GM18951 (cell line): ENCODE measurements around the gene PLB1.

Source experiments
- POLR2A ChIP-seq: IDR thresholded peaks from 4 replicates; pipeline ENCODE4 v1.6.1; 2011; ENCODE audit warnings: mild to moderate bottlenecking; ENCODE audit not compliant: insufficient read length, insufficient read depth; ENCODE audit errors: extremely low read depth
- in situ Hi-C: fragments of 300-500 bp; cut with MboI; formaldehyde crosslinking; loops from one replicate; pipeline ENCODE4 v1.12.0; 2022; ENCODE audit warnings: low sequenced_read_pairs, mixed read lengths, inconsistent platforms; ENCODE audit not compliant: unreplicated experiment

The PLB1 gene

DNA sequence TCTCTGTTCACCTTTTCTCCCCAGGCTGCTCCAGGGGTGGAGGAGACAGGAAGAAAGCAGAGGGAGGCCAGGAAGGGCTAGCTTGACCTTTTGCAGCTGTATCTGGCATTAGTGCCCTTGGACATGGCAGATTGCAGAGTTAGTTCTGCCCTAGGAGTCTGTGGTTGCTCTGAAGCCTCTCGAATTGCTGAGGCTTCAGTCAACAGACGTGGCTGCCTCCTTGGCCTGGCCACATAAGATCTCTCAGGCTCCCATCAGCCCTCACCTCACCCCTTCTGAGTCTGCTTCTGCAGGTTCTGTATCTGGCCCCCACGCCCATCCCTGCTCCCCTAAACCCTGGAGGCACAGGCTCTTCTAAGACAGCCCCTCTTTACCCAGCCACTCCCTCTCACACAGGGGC is 18.2 kb upstream of the PLB1 start:
- in situ Hi-C loops, result no loop called here
- TF ChIP-seq POLR2A, result no peak

GRCh38 chr2:28480403-28481049 is 15.3 kb upstream of the PLB1 start:
- no peak for TF ChIP-seq POLR2A
- in situ Hi-C loops, result no loop called here

DNA sequence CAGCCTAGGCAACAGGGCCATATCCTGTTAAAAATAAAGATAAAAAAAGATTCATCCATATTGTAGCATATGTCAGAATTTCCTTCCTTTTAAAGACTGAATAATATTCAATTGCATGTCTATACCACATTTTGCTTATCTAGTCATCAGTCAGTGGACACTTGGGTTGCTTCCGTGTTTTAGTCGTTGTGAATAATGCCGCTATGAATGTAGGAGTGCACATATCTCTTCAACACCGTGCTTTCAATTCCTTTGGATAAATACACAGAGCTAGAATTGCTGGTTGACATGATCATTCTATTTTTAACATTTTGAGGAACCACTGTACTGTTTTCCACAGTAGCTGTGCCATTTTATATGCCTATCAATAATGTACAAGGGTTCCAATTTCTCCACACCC is 14.0 kb upstream of the PLB1 start:
- TF ChIP-seq POLR2A, result no peak
- in situ Hi-C loops, result no loop called here

DNA sequence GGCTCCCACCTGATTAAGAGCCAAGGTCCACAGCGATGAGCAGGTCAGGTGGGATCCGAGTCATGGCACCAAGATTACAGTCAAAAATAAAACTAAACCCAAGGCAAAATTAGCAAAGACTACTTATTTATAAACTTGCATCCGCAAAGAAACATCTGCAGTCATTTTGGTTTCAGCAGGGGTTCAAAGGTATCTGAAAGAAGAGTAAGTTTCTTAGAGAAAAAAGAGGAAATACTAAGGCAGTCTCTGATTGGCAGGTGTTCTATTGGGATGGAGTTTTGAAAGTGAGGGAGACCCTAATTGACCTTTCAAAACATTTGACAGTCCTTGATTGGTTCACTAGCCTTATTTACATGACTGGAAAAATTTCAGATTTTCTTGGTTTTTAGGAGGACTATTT is 11.0 kb upstream of the PLB1 start:
- in situ Hi-C loops, result no loop called here
- no peak for TF ChIP-seq POLR2A

- in situ Hi-C loops, result no loop called here
- no peak for TF ChIP-seq POLR2A
These were observed 9.3 kb upstream of the PLB1 start for GRCh38 chr2:28486526-28486925.

- TF ChIP-seq POLR2A, result no peak
- in situ Hi-C loops, result no loop called here
These were observed 8.6 kb upstream of the PLB1 start for GRCh38 chr2:28487258-28487657.

- in situ Hi-C loops, result no loop called here
- no peak for TF ChIP-seq POLR2A
These were observed 7.6 kb upstream of the PLB1 start for GRCh38 chr2:28488083-28488830.

DNA sequence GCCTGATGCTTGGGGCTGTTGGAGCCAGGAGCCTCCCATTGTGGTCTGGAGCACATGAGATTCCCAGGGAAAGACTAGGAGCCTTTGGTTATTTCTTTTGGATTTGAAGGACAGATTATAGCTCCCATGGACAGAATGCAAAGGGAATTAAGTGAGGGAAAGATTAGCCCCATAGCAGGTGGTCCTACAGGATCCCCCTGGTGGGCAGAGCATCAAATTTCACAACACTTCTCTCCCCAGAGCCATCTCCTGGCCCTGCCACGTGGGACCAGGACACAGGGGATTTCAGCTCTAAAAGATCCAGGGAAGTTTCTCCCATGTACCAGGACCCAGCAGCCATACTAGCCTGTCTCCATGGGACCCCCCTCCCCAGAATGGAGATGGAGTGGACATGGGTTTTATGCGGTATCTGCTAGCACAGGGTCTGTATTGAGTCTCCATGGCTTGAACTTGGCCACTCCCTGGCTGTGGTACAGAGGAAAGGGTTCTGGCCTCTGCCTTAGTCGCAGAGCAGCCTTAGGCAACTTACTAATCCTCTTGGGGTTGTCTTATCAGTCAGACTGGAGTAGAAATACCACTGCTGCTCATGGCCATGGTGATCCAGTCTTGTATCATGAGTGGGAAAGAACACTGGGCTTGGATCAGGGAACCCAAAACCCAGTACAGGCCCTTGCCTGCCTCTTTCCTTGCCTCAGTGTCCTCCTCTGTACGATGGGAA is 6.8 kb upstream of the PLB1 start:
- in situ Hi-C loops, result no loop called here
- TF ChIP-seq POLR2A, result no peak

GRCh38 chr2:28490558-28490957 is 5.3 kb upstream of the PLB1 start:
- in situ Hi-C loops, result no loop called here
- no peak for TF ChIP-seq POLR2A

DNA sequence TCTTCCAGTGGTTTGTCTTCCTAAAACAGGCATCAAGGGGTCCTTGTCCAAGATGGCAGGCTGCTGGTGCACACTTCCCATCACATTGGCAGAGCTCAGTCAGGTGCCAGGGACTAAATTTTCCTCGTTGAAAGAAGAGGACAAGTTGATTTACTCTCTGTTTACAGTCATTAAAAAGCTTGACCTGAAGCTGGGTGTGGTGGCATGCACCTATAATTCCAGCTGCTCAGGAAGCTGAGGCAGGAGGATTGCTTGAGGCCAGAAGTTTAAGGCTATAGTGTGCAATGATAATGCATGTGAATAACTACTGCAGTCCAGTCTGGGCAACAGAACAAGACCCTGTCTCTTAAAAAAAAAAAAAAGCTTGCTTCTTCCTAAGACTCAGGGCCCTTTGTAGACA is 3.6 kb upstream of the PLB1 start:
- in situ Hi-C loops, result no loop called here
- TF ChIP-seq POLR2A, result no peak

DNA sequence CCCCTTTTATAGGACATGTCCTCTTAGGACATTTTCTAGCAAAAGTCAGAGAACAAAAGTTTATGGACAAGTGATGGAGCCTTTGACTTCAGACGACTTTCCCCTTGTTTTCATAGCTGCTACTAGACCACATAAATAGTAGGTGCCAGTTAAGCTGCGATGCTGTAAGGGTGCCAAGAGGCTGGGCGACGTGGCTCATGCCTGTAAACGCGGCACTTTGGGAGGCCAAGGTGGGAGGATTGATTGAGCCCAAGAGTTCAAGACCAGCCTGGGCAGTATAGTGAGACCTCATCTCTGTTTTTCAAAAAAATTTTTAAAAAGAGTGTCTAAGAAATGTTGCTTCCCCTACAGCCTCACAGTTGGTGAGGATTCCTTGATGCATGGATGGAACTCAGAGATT is 2.2 kb upstream of the PLB1 start:
- TF ChIP-seq POLR2A, result no peak
- in situ Hi-C loops, result no loop called here

DNA sequence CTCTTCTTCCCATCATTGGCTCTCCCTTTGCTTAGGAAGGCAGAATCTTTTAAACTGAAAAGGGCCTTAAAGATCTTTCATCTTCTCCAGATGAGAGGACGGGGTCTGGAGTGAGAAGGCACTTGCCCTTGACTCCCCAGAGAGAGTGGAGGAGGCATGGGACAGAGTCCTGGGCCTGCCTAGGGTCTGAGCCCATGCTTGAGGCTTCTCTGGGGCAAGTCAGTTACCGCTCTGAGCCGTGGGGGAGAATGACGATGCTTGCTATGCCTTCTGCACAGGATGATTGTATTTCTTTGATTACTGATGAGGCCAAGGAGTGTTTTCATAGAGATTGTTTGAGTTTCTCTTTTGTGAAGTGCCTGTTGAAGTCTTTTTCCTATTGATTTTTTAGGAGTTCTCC is 921 bp downstream of the PLB1 start:
- TF ChIP-seq POLR2A, result no peak
- in situ Hi-C loops, result no loop called here

DNA sequence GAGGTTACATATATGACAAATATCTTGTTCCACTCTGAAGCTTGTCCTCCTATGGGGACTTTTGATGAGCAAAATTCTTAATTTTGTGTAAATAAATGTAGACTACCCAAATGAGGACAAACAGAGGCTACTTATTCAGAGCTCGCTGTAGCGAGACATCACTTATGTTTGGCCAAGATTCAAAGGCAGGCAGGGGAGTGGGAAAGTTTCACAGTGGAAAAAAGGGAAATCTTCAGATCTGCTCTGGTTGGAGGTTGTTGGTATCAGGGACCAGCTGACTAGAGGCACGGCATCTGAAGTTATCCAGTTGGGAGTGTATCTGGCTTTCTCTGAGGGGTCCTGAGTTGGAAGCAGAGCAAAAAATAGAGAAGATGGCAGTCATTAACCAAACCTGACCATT is 1.3 kb downstream of the PLB1 start:
- in situ Hi-C loops, result no loop called here
- TF ChIP-seq POLR2A, result no peak

GRCh38 chr2:28499282-28499681 is 3.4 kb downstream of the PLB1 start:
- in situ Hi-C loops, result no loop called here
- TF ChIP-seq POLR2A, result no peak
